WTC11 (cell line): ENCODE results near the gene GCHFR.

Source experiments
- CBFB ChIP-seq: sonication (generic); formaldehyde crosslinking; IDR thresholded peaks from 2 replicates; pipeline ENCODE4 v1.8.1; 2022; ENCODE audit warnings: mild to moderate bottlenecking, low read depth, missing genetic modification reagents
- CREB1 ChIP-seq: sonication (generic); formaldehyde crosslinking; IDR thresholded peaks from 2 replicates; pipeline ENCODE4 v1.8.0; 2023; ENCODE audit warnings: mild to moderate bottlenecking, missing genetic modification reagents
- ELF4 ChIP-seq: sonication (generic); formaldehyde crosslinking; IDR thresholded peaks from 2 replicates; pipeline ENCODE4 v1.8.1; 2022; ENCODE audit warnings: low read depth, mild to moderate bottlenecking, moderate library complexity, missing genetic modification reagents
- ESRRA ChIP-seq: sonication (generic); formaldehyde crosslinking; IDR thresholded peaks from 2 replicates; pipeline ENCODE4 v1.8.1; 2022; ENCODE audit warnings: mild to moderate bottlenecking, missing genetic modification reagents, borderline replicate concordance
- IRF2 ChIP-seq: sonication (generic); formaldehyde crosslinking; IDR thresholded peaks from 2 replicates; pipeline ENCODE4 v1.8.0; 2022; ENCODE audit warnings: low read depth, missing genetic modification reagents, borderline replicate concordance
- NFYB ChIP-seq: sonication (generic); formaldehyde crosslinking; conservative IDR thresholded peaks from 2 replicates; pipeline ENCODE4 v1.8.0; 2022; ENCODE audit warnings: low read depth, missing genetic modification reagents
- TCF7 ChIP-seq: sonication (generic); formaldehyde crosslinking; IDR thresholded peaks from 2 replicates; pipeline ENCODE4 v1.8.0; 2022; ENCODE audit warnings: mild to moderate bottlenecking, low read depth, missing genetic modification reagents, moderate library complexity
- ZNF138 ChIP-seq: sonication (generic); formaldehyde crosslinking; conservative IDR thresholded peaks from 2 replicates; pipeline ENCODE4 v1.8.1; 2022; ENCODE audit warnings: mild to moderate bottlenecking, moderate library complexity, missing genetic modification reagents
- TF ChIP-seq, protein P1 (sequence below): fragments of 200-600 bp; IDR thresholded peaks from 2 replicates; pipeline ENCODE4 v1.8.0; 2022; ENCODE audit warnings: antibody characterized with exemption
- TF ChIP-seq, protein P2 (sequence below): sonication (generic); formaldehyde crosslinking; IDR thresholded peaks from 2 replicates; pipeline ENCODE4 v1.8.0; 2022; ENCODE audit warnings: mild to moderate bottlenecking, missing genetic modification reagents
- TF ChIP-seq, protein P3 (sequence below): fragments of 250-450 bp; sonication (Bioruptor Pico); IDR thresholded peaks from 2 replicates; pipeline ENCODE4 v1.9.0; 2021; ENCODE audit warnings: moderate library complexity, mild to moderate bottlenecking, inconsistent platforms, borderline replicate concordance
- TF ChIP-seq, protein P4 (sequence below): sonication (generic); formaldehyde crosslinking; IDR thresholded peaks from 2 replicates; pipeline ENCODE4 v1.8.1; 2023; ENCODE audit warnings: mild to moderate bottlenecking, moderate library complexity, missing genetic modification reagents
- TF ChIP-seq, protein P5 (sequence below): sonication (generic); formaldehyde crosslinking; IDR thresholded peaks from 2 replicates; pipeline ENCODE4 v1.8.0; 2022; ENCODE audit warnings: mild to moderate bottlenecking, missing genetic modification reagents
- TF ChIP-seq, protein P6 (sequence below): sonication (generic); formaldehyde crosslinking; IDR thresholded peaks from 2 replicates; pipeline ENCODE4 v1.8.1; 2022; ENCODE audit warnings: low read depth, missing genetic modification reagents, borderline replicate concordance

DNA sequence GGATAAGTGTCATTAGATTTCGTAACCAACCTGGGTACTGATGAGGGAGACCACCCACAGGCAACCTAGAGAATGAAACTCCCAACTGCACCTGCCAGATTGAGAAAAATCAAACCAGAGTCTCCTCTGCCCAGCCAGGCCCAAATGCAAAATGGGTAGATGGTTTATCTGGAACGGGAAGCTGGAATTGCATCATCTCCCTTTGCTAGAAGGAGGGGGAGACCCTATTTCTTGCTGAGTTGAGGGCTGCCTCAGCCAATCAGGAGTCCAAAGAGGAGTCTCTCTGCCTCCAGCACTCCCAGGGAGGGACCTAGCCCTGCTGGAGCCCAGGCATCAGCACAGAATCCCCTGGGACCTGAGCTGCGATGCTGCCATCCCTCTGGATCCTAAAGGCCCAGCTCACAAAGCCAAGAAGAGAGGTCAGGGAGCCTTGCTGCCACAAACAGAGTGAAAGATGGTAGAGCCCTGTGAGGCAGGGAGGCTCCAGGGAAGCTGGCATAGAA is 16.9 kb upstream of the GCHFR start:
- TF ChIP-seq ZNF138 (no peak), TCF7 (CRISPR knock-in tag) (no peak), NFYB (CRISPR knock-in tag) (no peak), CBFB (CRISPR knock-in tag) (no peak), CREB1 (CRISPR knock-in tag) (no peak), IRF2 (CRISPR knock-in tag) (no peak), ELF4 (CRISPR knock-in tag) (no peak), ESRRA (CRISPR knock-in tag) (no peak)
- TF ChIP-seq, protein P1, sequence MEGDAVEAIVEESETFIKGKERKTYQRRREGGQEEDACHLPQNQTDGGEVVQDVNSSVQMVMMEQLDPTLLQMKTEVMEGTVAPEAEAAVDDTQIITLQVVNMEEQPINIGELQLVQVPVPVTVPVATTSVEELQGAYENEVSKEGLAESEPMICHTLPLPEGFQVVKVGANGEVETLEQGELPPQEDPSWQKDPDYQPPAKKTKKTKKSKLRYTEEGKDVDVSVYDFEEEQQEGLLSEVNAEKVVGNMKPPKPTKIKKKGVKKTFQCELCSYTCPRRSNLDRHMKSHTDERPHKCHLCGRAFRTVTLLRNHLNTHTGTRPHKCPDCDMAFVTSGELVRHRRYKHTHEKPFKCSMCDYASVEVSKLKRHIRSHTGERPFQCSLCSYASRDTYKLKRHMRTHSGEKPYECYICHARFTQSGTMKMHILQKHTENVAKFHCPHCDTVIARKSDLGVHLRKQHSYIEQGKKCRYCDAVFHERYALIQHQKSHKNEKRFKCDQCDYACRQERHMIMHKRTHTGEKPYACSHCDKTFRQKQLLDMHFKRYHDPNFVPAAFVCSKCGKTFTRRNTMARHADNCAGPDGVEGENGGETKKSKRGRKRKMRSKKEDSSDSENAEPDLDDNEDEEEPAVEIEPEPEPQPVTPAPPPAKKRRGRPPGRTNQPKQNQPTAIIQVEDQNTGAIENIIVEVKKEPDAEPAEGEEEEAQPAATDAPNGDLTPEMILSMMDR: no peak
- TF ChIP-seq, protein P2, sequence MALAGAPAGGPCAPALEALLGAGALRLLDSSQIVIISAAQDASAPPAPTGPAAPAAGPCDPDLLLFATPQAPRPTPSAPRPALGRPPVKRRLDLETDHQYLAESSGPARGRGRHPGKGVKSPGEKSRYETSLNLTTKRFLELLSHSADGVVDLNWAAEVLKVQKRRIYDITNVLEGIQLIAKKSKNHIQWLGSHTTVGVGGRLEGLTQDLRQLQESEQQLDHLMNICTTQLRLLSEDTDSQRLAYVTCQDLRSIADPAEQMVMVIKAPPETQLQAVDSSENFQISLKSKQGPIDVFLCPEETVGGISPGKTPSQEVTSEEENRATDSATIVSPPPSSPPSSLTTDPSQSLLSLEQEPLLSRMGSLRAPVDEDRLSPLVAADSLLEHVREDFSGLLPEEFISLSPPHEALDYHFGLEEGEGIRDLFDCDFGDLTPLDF (CRISPR knock-in tag): no peak
- TF ChIP-seq, protein P3, sequence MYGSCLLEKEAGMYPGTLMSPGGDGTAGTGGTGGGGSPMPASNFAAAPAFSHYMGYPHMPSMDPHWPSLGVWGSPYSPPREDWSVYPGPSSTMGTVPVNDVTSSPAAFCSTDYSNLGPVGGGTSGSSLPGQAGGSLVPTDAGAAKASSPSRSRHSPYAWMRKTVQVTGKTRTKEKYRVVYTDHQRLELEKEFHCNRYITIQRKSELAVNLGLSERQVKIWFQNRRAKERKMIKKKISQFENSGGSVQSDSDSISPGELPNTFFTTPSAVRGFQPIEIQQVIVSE: no peak
- TF ChIP-seq, protein P4, sequence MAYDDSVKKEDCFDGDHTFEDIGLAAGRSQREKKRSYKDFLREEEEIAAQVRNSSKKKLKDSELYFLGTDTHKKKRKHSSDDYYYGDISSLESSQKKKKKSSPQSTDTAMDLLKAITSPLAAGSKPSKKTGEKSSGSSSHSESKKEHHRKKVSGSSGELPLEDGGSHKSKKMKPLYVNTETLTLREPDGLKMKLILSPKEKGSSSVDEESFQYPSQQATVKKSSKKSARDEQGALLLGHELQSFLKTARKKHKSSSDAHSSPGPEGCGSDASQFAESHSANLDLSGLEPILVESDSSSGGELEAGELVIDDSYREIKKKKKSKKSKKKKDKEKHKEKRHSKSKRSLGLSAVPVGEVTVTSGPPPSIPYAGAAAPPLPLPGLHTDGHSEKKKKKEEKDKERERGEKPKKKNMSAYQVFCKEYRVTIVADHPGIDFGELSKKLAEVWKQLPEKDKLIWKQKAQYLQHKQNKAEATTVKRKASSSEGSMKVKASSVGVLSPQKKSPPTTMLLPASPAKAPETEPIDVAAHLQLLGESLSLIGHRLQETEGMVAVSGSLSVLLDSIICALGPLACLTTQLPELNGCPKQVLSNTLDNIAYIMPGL (CRISPR knock-in tag): no peak
- TF ChIP-seq, protein P5, sequence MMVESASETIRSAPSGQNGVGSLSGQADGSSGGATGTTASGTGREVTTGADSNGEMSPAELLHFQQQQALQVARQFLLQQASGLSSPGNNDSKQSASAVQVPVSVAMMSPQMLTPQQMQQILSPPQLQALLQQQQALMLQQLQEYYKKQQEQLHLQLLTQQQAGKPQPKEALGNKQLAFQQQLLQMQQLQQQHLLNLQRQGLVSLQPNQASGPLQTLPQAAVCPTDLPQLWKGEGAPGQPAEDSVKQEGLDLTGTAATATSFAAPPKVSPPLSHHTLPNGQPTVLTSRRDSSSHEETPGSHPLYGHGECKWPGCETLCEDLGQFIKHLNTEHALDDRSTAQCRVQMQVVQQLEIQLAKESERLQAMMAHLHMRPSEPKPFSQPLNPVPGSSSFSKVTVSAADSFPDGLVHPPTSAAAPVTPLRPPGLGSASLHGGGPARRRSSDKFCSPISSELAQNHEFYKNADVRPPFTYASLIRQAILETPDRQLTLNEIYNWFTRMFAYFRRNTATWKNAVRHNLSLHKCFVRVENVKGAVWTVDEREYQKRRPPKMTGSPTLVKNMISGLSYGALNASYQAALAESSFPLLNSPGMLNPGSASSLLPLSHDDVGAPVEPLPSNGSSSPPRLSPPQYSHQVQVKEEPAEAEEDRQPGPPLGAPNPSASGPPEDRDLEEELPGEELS (CRISPR knock-in tag): no peak
- TF ChIP-seq, protein P6, sequence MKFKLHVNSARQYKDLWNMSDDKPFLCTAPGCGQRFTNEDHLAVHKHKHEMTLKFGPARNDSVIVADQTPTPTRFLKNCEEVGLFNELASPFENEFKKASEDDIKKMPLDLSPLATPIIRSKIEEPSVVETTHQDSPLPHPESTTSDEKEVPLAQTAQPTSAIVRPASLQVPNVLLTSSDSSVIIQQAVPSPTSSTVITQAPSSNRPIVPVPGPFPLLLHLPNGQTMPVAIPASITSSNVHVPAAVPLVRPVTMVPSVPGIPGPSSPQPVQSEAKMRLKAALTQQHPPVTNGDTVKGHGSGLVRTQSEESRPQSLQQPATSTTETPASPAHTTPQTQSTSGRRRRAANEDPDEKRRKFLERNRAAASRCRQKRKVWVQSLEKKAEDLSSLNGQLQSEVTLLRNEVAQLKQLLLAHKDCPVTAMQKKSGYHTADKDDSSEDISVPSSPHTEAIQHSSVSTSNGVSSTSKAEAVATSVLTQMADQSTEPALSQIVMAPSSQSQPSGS (CRISPR knock-in tag): no peak
